ENCODE results near the gene RBBP9.
"Not testable (repeated sequence)": the region's sequence is repeated elsewhere in the genome, so short reads cannot be mapped to it uniquely, and the experiment has no call there.

The RBBP9 gene

DNA sequence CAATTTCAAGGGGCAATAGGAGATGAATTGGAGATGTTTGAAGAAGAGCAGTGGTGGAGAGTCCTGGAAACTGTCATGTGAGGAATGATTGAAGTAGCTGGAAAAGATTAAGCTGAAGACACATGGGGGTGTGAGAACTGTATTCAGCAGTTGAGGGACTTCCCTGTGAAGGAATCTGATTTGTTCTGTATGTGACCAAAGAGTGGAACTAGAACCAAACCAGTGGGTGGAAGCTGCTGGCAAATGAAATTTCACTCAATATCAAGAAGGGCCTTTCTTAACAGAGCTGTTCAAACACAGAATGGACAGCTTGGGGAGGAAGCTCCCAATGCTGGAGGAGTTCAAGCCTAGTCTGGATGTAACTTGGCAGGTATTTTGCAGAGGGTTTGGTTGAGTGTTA lies 32.0 kb upstream of the RBBP9 start:
- no peaks in the 10 kb centered on the region for H3K9me2 ChIP-seq (ENCODE audit: low read depth, low read length)
- H3K27ac ChIP-seq (ENCODE audit: low read depth, low read length, poor library complexity, severe bottlenecking): no peak overlapping the region
- no peaks in the 10 kb centered on the region for H4K20me1 ChIP-seq (ENCODE audit: insufficient read depth, low read length)
- H2AFZ ChIP-seq (ENCODE audit: low read length): no peak overlapping the region
- H3K36me3 ChIP-seq (ENCODE audit: insufficient read depth, low read length): peaks cover 98% of the 10 kb centered on the region
- H3K27me3 ChIP-seq (ENCODE audit: insufficient read depth, low read length): no peaks in the 10 kb centered on the region
- H3K79me2 ChIP-seq (ENCODE audit: insufficient read depth, low read length): no peaks in the 10 kb centered on the region
- TF ChIP-seq, protein P1, sequence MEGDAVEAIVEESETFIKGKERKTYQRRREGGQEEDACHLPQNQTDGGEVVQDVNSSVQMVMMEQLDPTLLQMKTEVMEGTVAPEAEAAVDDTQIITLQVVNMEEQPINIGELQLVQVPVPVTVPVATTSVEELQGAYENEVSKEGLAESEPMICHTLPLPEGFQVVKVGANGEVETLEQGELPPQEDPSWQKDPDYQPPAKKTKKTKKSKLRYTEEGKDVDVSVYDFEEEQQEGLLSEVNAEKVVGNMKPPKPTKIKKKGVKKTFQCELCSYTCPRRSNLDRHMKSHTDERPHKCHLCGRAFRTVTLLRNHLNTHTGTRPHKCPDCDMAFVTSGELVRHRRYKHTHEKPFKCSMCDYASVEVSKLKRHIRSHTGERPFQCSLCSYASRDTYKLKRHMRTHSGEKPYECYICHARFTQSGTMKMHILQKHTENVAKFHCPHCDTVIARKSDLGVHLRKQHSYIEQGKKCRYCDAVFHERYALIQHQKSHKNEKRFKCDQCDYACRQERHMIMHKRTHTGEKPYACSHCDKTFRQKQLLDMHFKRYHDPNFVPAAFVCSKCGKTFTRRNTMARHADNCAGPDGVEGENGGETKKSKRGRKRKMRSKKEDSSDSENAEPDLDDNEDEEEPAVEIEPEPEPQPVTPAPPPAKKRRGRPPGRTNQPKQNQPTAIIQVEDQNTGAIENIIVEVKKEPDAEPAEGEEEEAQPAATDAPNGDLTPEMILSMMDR (IDR thresholded peaks at IDR 0.05; ENCODE audit: low read length): no peak
- no peak for TF ChIP-seq EZH2 (IDR thresholded peaks at IDR 0.05; ENCODE audit: borderline replicate concordance, low read length)
- H3K9ac ChIP-seq (ENCODE audit: low read length): no peak overlapping the region
- no peak overlapping the region for H3K4me2 ChIP-seq (ENCODE audit: low read length)
- no peaks in the 10 kb centered on the region for H3F3A ChIP-seq (ENCODE audit: insufficient read depth, low read length)
- H3K4me1 ChIP-seq (ENCODE audit: insufficient read depth, low read length, severe bottlenecking): no peaks in the 10 kb centered on the region
- no peak overlapping the region for H3K4me3 ChIP-seq (ENCODE audit: low read depth, low read length, poor library complexity, severe bottlenecking)
- no peaks in the 10 kb centered on the region for H3K9me3 ChIP-seq (ENCODE audit: low read length)

DNA sequence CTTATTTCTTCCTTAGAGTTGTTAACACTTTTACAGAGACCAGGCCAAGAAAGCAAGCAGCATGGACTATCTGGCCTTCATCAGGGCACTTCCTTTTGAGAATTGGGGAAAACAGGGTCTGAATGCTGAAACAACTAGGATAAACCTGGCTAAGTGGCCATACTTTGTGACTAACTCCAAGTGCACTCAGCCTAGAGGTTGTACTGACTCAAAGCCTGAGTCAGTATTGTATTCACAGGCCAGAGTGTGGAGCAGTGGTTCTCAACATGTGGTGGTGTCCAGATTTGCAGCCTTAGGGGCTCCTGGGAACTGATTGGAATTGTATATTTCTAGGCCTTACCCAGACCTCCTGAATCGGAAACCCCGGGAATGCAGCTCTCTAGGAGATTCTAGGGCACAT lies 30.8 kb upstream of the RBBP9 start:
- Histone ChIP-seq H3K36me3 (ENCODE audit: insufficient read depth, low read length) (peaks cover 89% of the 10 kb centered on the region), H3K4me3 (ENCODE audit: low read depth, low read length, poor library complexity, severe bottlenecking) (no peak overlapping the region), H3K4me2 (ENCODE audit: low read length) (no peak overlapping the region), H2AFZ (ENCODE audit: low read length) (no peak overlapping the region), H4K20me1 (ENCODE audit: insufficient read depth, low read length) (no peaks in the 10 kb centered on the region), H3K9me3 (ENCODE audit: low read length) (no peaks in the 10 kb centered on the region), H3K27ac (ENCODE audit: low read depth, low read length, poor library complexity, severe bottlenecking) (no peak overlapping the region), H3F3A (ENCODE audit: insufficient read depth, low read length) (no peaks in the 10 kb centered on the region), H3K4me1 (ENCODE audit: insufficient read depth, low read length, severe bottlenecking) (no peaks in the 10 kb centered on the region), H3K79me2 (ENCODE audit: insufficient read depth, low read length) (no peaks in the 10 kb centered on the region), H3K27me3 (ENCODE audit: insufficient read depth, low read length) (no peaks in the 10 kb centered on the region), H3K9me2 (ENCODE audit: low read depth, low read length) (no peaks in the 10 kb centered on the region), H3K9ac (ENCODE audit: low read length) (no peak overlapping the region)
- TF ChIP-seq, protein P1 (IDR thresholded peaks at IDR 0.05; ENCODE audit: low read length): no peak
- TF ChIP-seq EZH2 (IDR thresholded peaks at IDR 0.05; ENCODE audit: borderline replicate concordance, low read length): no peak

DNA sequence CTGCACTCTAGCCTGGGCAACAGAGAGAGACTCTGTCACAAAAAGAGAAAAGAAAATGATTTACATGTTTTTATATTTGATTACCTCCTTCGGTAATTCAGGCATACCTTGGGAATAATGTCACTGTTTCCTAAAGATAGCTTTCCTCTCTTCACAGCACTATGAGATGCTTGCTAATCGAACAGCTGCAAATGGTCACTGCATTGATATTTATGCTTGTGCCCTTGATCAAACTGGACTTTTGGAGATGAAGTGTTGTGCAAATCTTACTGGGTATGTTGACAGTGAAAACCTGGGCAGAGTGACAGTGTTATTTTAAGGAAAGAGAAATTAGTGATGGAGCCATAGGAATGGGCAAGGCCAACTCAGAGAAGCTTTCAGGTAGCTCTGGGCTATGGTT lies 30.3 kb upstream of the RBBP9 start:
- no peak overlapping the region for H3K9ac ChIP-seq (ENCODE audit: low read length)
- H3K79me2 ChIP-seq (ENCODE audit: insufficient read depth, low read length): no peaks in the 10 kb centered on the region
- H3K9me3 ChIP-seq (ENCODE audit: low read length): no peaks in the 10 kb centered on the region
- H3K4me3 ChIP-seq (ENCODE audit: low read depth, low read length, poor library complexity, severe bottlenecking): no peak overlapping the region
- no peaks in the 10 kb centered on the region for H3K27me3 ChIP-seq (ENCODE audit: insufficient read depth, low read length)
- TF ChIP-seq, protein P1 (IDR thresholded peaks at IDR 0.05; ENCODE audit: low read length): no peak
- no peak for TF ChIP-seq EZH2 (IDR thresholded peaks at IDR 0.05; ENCODE audit: borderline replicate concordance, low read length)
- no peaks in the 10 kb centered on the region for H3K9me2 ChIP-seq (ENCODE audit: low read depth, low read length)
- no peaks in the 10 kb centered on the region for H3K4me1 ChIP-seq (ENCODE audit: insufficient read depth, low read length, severe bottlenecking)
- no peak overlapping the region for H3K4me2 ChIP-seq (ENCODE audit: low read length)
- H3K36me3 ChIP-seq (ENCODE audit: insufficient read depth, low read length): peaks cover 84% of the 10 kb centered on the region
- no peak overlapping the region for H2AFZ ChIP-seq (ENCODE audit: low read length)
- H3F3A ChIP-seq (ENCODE audit: insufficient read depth, low read length): no peaks in the 10 kb centered on the region
- no peaks in the 10 kb centered on the region for H4K20me1 ChIP-seq (ENCODE audit: insufficient read depth, low read length)
- no peak overlapping the region for H3K27ac ChIP-seq (ENCODE audit: low read depth, low read length, poor library complexity, severe bottlenecking)

DNA sequence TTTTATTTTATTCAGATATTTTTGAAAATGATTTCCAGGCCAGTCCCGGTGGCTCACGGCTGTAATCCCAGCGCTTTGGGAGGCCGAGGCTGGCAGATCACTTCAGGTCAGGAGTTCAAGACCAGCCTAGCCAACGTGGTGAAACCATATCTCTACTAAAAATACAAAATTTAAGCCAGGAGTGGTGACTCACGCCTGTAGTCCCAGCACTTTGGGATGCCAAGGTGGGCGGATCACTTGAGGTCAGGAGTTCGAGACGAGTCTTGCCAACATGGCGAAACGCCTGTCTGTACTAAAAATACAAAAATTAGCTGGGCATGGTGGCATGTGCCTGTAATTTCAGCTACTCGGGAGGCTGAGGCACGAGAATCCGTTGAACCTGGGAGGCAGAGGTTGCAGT lies 29.7 kb upstream of the RBBP9 start:
- H3K27ac ChIP-seq (ENCODE audit: low read depth, low read length, poor library complexity, severe bottlenecking); H3K9ac ChIP-seq (ENCODE audit: low read length); H3K9me3 ChIP-seq (ENCODE audit: low read length); H3F3A ChIP-seq (ENCODE audit: insufficient read depth, low read length); H3K79me2 ChIP-seq (ENCODE audit: insufficient read depth, low read length); H3K27me3 ChIP-seq (ENCODE audit: insufficient read depth, low read length); H3K4me2 ChIP-seq (ENCODE audit: low read length); H2AFZ ChIP-seq (ENCODE audit: low read length); H3K4me3 ChIP-seq (ENCODE audit: low read depth, low read length, poor library complexity, severe bottlenecking); H3K4me1 ChIP-seq (ENCODE audit: insufficient read depth, low read length, severe bottlenecking); H3K9me2 ChIP-seq (ENCODE audit: low read depth, low read length); H4K20me1 ChIP-seq (ENCODE audit: insufficient read depth, low read length): not testable (repeated sequence)
- H3K36me3 ChIP-seq (ENCODE audit: insufficient read depth, low read length): peaks cover 78% of the 10 kb centered on the region
